D721Med (cell line): Measurements from ENCODE around the gene DNASE1L1.

Experiments used
- DNase-seq: peaks from one replicate; pipeline ENCODE4 v3.0.0; 2011; ENCODE audit warnings: low spot score; ENCODE audit not compliant: insufficient read length
- FAIRE-seq: peaks from 2 replicates; lab custom pipeline; 2011; peaks lifted over from hg19 to GRCh38; lab: Jason Lieb, UNC
- TF ChIP-seq, protein P1 (sequence below): IDR thresholded peaks from 2 replicates; pipeline ENCODE4 v1.5.1; 2012; ENCODE audit warnings: mild to moderate bottlenecking, control low read depth; ENCODE audit not compliant: insufficient read depth; ENCODE audit errors: missing control alignments

Gene DNASE1L1

DNA sequence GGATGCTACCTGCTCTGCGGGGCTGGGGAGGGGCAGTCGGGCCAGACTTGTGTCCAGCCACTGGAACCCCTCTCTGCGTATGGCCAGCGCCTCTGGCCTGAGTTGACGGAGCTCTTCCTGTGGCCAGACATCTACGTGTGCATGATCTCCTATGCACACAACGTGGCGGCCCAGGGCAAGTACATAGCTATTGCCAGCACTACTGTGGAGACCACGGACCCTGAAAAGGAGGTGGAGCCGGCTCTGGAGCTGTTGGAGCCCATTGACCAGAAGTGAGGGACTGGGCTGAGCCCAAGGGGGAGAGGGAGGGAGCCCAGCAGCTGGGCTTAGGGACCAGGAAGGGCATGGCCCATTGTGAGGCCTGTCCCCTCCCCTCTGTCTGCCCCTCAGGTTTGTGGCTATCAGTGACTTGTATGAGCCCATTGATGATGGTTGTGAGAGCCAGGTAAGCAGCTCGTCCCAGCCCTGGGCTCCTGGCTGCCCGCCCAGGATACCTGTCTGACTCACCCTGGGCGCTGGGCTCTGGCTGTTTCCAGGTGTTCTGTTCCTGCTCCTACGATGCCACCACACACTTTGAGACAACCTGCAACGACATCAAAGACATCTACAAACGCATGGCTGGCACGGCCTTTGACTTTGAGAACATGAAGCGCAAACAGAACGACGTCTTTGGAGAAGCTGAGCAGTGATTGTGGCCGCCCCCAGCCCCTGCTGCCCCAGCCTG, 33.1 kb upstream of the DNASE1L1 start:
- no peak for FAIRE-seq

DNA sequence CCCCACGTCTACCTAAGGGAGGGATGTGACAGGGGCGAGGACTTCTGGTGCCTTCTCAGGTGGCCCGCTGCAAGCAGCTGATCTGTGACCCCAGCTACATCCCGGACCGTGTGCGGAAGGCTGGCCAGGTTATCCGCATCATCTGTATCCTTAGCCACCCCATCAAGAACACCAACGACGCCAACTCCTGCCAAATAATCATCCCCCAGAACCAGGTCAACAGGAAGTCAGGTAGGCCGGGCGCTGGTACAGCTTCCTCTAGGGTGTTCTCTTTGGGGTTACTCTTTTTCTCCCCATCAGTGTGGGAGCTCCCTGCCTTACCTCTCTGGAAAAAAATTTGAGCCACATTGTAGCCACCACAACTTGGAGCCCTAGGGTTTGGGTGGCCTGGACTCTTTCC, 32.5 kb upstream of the DNASE1L1 start:
- DNase-seq (no peak), FAIRE-seq (no peak)
- TF ChIP-seq, protein P1, sequence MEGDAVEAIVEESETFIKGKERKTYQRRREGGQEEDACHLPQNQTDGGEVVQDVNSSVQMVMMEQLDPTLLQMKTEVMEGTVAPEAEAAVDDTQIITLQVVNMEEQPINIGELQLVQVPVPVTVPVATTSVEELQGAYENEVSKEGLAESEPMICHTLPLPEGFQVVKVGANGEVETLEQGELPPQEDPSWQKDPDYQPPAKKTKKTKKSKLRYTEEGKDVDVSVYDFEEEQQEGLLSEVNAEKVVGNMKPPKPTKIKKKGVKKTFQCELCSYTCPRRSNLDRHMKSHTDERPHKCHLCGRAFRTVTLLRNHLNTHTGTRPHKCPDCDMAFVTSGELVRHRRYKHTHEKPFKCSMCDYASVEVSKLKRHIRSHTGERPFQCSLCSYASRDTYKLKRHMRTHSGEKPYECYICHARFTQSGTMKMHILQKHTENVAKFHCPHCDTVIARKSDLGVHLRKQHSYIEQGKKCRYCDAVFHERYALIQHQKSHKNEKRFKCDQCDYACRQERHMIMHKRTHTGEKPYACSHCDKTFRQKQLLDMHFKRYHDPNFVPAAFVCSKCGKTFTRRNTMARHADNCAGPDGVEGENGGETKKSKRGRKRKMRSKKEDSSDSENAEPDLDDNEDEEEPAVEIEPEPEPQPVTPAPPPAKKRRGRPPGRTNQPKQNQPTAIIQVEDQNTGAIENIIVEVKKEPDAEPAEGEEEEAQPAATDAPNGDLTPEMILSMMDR, result no peak

More for the DNA sequence above, 33.1 kb upstream of the DNASE1L1 start:
- no peak for DNase-seq
- TF ChIP-seq, protein P1, result no peak

DNA sequence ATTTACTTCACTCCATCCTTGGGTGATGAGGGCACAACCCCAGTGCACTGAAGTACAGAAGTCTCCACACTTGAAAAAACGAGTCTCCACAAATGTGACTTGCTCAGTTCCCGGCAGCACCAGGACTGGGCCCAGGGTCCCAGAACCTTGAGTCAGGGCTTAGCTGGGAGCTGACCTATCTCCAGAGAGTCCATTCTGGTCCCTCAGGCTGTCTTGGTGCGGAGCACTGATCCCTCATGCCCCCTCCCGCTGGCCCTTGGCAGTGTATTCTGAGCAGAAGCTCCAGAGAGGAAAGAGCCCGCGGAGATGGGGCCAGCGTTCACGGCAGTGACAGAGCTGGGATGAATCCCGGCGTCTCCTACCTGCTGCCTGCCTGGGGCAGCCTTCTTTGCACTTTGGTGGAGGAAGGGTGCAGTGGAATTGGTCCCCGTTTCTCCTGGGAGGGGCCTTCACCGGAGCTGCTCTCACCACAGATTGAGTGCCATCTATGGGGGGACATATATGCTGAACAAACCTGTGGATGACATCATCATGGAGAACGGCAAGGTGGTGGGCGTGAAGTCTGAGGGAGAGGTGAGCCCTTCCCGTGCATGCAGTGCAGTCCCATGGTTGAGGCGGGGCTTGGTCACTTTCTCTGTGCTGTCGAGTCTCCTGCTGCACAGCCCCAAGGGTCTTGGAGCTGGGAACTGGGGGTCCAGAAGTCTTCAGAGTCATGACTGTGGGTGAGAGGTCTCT, 31.7 kb upstream of the DNASE1L1 start:
- DNase-seq (no peak), FAIRE-seq (no peak)
- TF ChIP-seq, protein P1, result no peak

DNA sequence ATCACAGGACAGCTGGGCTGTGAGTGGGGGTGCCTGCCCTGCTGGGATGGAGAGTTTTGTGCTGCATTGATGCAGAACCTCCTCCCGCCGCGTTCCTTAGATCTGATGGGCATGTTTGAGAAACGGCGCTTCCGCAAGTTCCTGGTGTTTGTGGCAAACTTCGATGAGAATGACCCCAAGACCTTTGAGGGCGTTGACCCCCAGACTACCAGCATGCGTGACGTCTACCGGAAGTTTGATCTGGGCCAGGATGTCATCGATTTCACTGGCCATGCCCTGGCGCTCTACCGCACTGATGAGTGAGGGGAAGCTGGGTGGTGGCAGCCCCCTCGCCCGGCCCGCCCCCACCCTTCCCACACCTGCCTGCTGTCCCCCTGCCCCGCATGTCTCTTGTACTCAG, 30.8 kb upstream of the DNASE1L1 start:
- FAIRE-seq (no peak), DNase-seq (no peak)
- TF ChIP-seq, protein P1, result no peak

DNA sequence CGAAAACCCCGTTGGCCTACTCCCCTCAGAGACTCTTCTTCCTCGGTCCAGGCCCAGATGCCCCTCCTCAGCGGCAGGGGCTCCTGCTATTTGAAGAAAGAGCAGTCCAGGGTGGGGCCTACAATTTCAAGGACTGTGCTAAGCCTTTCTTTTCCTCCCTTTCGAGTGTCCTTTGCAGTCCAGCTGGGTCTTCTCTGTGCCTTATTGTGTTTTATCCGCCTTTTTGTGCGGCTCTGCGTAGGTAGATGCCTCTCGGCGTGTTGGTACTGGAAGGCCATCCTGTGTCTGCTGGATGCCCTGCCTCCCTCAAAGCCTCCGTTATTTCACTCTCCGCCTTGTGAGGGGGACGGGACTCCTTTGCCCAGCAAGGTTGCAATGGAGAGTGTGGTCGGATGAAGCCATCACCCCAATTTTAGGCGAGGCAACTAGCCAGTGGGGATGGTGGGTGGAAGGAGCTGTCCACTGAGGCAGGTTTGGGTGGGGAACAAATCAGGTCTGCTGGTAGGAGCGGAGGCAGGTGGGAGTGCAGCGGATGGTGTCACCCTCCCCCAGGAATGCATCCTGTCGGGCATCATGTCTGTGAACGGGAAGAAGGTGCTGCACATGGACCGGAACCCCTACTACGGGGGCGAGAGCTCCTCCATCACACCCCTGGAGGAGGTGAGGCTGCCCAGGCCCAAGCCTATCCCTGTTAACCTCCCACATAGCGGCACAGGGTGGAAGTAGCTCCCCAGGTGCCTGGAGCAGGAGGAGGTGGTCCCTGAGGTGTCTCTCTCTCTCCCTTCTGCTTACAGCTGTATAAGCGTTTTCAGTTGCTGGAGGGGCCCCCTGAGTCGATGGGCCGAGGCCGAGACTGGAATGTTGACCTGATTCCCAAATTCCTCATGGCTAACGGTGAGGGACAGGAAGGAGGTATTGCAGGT, 29.2 kb upstream of the DNASE1L1 start:
- TF ChIP-seq, protein P1, result no peak
- DNase-seq, result no peak
- no peak for FAIRE-seq

DNA sequence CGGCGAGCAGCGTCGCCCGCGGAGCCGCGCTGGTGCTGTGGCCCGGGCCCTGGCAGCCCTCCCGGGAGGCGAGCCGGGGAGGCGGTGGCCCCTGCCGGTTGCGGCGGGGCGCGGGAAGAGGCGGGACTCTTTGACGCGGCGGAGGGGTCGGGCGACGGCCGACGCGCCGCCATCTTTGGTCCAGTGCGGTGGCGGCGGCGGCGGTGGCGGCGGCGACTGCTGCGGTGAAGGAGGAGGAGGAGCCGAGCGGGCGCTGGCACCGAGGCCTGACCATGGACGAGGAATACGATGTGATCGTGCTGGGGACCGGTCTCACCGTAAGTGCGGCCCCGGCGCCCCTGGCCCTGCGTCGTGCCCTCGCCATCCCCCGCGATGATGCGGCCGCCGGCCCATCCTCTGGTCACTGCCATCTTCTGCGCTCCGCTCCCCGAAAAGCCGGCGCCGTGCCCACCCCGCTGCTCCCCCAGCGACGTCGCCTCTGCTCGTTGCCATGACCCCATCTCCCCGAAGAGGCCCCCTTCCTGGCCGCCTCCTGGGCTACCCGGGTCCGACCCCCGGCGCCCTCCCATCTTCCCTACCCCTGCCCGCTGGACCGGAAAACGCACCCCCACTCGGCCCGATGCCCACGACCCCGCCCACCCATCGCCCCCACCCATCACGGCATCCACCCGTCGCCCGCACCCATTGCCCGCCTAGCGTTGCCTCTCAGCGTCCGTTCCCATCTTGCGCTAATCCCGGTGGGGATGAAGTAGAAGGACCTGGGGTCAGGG, 28.1 kb upstream of the DNASE1L1 start, which contains the start of gene GDI1:
GDI1 (plus strand) TSS at position 172 of the 770 bp plus-strand sequence; CDS start at position 273, 101 bp downstream.
- FAIRE-seq (no peak), DNase-seq (peak; percentile 41)
- TF ChIP-seq, protein P1, result no peak
